WERI-Rb-1 (cell line): Measurements from ENCODE around the gene ECI2.

ENCODE experiments used
- DNase-seq: peaks from one replicate; pipeline ENCODE4 v3.0.0-alpha.2; 2020
- H3K27ac ChIP-seq: fragments of 250-450 bp; sonication (Bioruptor Pico); 2 replicates; pipeline ENCODE4 v1.5.1; 2020; ENCODE audit warnings: mild to moderate bottlenecking, moderate library complexity
- H3K27me3 ChIP-seq: fragments of 250-450 bp; sonication (Bioruptor Pico); 2 replicates; pipeline ENCODE4 v1.5.1; 2021; ENCODE audit warnings: mild to moderate bottlenecking, low read depth, moderate library complexity; ENCODE audit not compliant: insufficient read depth, severe bottlenecking
- H3K36me3 ChIP-seq: fragments of 250-450 bp; sonication (Bioruptor Pico); 2 replicates; pipeline ENCODE4 v1.5.1; 2020; ENCODE audit warnings: mild to moderate bottlenecking, moderate library complexity
- H3K4me3 ChIP-seq: 2 replicates; pipeline ENCODE4 v1.5.1; 2011; ENCODE audit warnings: low read depth, mild to moderate bottlenecking, control low read depth, low read length
- H3K9me3 ChIP-seq: fragments of 250-450 bp; sonication (Bioruptor Pico); 2 replicates; pipeline ENCODE4 v1.5.1; 2021; ENCODE audit warnings: mild to moderate bottlenecking, moderate library complexity; ENCODE audit not compliant: severe bottlenecking
- TF ChIP-seq, protein P1 (sequence below): IDR thresholded peaks from 2 replicates; pipeline ENCODE4 v1.5.1; 2011; ENCODE audit warnings: low read depth, mild to moderate bottlenecking, control low read depth, inconsistent platforms, low read length

Gene ECI2

DNA sequence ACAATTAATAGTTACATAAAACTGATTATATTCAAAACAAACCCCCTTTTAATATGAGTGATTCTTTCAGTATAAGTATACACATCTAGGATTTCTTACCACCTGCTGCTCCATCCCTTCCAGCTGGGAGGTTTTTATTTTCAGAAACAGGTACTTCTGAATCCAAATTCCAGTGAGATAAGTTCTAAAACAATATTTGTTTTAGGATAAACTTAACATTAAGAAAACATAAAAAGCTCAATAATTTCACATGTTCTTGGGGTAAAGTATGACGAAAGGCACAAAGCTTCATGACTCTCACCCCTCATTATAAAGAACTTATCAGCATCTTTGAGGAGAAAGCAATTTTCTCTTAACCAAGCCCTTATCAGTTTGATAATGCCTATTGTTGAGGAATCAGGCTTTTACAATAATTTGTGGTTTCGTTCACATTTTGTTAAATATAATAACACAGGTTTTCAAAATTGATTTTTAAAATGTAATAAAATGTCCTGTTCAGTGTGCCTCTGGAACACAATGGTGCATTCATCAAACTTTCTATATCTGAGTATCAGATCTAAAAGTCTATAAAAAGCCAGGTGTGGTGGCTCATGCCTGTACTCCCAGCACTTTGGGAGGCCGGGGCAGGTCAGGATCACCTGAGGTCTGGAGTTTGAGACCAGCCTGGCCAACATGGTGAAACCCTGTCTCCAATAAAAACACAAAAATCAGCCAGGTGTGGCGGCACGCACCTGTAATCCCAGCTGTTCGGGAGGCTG, 60.7 kb downstream of the ECI2 start:
- DNase-seq, result no peak
- H3K4me3 ChIP-seq, result no peak overlapping the region
- no peak overlapping the region for H3K27ac ChIP-seq
- TF ChIP-seq, protein P1, sequence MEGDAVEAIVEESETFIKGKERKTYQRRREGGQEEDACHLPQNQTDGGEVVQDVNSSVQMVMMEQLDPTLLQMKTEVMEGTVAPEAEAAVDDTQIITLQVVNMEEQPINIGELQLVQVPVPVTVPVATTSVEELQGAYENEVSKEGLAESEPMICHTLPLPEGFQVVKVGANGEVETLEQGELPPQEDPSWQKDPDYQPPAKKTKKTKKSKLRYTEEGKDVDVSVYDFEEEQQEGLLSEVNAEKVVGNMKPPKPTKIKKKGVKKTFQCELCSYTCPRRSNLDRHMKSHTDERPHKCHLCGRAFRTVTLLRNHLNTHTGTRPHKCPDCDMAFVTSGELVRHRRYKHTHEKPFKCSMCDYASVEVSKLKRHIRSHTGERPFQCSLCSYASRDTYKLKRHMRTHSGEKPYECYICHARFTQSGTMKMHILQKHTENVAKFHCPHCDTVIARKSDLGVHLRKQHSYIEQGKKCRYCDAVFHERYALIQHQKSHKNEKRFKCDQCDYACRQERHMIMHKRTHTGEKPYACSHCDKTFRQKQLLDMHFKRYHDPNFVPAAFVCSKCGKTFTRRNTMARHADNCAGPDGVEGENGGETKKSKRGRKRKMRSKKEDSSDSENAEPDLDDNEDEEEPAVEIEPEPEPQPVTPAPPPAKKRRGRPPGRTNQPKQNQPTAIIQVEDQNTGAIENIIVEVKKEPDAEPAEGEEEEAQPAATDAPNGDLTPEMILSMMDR, result no peak
- no peaks in the 10 kb centered on the region for H3K27me3 ChIP-seq
- H3K36me3 ChIP-seq, result no peaks in the 10 kb centered on the region
- no peaks in the 10 kb centered on the region for H3K9me3 ChIP-seq

DNA sequence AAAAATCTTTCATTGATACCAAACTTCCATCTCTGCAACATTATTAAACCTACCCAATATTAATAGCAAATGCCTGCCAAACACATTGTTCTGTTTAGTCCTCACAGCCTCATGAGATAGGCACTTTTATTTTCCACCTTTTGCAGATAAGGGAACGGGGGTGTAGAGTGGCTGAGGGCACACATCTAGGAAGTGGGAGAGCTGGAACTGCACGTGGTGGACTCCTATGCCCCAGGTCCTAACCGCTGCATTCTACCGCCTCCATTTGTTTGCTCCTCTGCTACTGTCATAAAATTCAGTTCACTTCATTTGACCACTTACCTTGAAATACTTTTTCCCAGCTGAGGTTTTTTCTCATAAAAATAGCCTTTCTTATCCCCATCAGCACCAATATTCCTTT, 64.0 kb downstream of the ECI2 start:
- Histone ChIP-seq H3K9me3 (no peaks in the 10 kb centered on the region), H3K27ac (no peak overlapping the region), H3K36me3 (no peaks in the 10 kb centered on the region), H3K27me3 (no peaks in the 10 kb centered on the region), H3K4me3 (no peak overlapping the region)
- no peak for DNase-seq
- TF ChIP-seq, protein P1, result no peak

DNA sequence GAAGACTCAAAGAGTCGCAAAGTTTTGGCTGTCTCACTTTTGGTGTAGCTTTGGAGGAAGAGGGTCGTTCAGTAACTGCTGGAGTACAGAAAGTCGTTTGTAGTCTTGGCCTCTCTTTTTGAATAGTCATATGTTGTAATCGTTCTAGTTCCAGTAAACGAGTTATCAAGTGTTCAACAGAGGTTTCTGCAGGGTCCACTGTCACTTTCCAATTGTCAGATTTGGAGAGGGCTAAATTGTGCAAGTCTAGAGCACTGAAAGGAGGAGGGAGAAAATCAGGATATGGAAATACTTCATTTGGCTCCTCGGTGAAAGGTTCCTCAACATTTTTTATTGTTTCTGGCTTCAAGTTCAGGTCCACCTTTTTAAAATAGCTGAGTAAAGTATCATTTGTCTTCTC, 66.2 kb downstream of the ECI2 start:
- Histone ChIP-seq H3K4me3 (no peak overlapping the region), H3K9me3 (no peaks in the 10 kb centered on the region), H3K27me3 (no peaks in the 10 kb centered on the region), H3K27ac (no peak overlapping the region), H3K36me3 (peaks cover 15% of the 10 kb centered on the region)
- no peak for DNase-seq
- TF ChIP-seq, protein P1, result no peak

DNA sequence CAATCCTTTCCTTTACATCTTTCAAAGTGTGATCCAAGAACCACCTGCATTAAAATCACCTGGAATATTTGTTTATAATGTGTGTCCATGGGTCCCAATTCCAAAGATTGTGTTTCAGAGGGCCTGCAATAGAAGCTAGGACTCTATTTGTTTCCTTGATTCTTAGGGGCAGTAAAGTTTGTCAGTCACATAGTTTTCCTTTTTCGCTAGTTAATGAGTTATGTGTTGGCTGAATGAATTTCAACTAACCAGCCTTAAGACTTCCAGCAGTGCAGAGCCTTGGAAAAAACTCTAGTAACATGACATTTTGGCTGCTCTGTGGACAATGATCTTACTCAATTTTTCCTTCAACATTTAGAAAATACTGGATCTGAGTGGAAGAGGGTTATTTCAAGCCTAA, 67.7 kb downstream of the ECI2 start:
- TF ChIP-seq, protein P1, result no peak
- H3K4me3 ChIP-seq, result no peak overlapping the region
- no peak for DNase-seq
- no peaks in the 10 kb centered on the region for H3K27me3 ChIP-seq
- no peak overlapping the region for H3K27ac ChIP-seq
- H3K9me3 ChIP-seq, result no peaks in the 10 kb centered on the region
- H3K36me3 ChIP-seq, result peaks cover 30% of the 10 kb centered on the region

DNA sequence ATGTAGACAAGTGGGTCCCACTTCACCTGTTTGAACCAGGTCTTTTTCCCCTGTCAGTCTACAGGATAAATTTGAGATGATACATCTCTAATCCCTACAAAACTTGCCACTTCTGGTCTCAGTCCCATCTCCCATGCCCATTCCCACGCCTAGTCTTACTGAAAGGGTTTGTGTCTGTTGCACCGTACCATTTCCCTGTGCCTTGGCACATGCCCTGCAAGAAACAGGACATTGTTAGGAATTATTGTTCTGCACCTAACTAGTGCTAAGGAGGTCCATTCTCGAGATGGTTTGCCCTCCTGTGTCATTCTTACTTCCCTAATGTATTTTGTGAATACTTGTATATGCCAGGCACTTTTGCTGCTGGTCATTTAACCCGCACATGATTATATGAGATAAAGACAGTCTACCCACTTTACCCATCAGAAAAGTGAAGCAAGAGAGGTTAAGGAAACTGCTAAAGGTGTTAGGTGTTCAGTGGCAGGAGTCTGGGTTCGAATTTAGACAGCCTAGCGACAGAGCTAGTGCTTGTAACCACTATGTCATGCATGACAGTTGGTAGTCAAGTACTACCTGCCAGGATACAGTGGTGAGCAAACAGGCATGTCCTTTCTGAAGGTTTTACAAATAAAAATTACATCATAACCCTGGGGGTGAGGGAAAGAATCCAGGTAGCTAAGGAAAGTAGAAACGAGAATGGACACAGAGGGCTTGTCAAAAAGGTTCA, 69.2 kb downstream of the ECI2 start:
- Histone ChIP-seq H3K27me3 (no peaks in the 10 kb centered on the region), H3K9me3 (no peaks in the 10 kb centered on the region), H3K4me3 (no peak overlapping the region), H3K27ac (no peak overlapping the region), H3K36me3 (peaks cover 43% of the 10 kb centered on the region)
- TF ChIP-seq, protein P1, result no peak
- no peak for DNase-seq
